PFSK-1 (cell line): ENCODE data around the gene SFI1.

Experiments used
- FOXP2 ChIP-seq: optimal IDR thresholded peaks from 2 replicates; pipeline ENCODE3; 2011; ENCODE audit warnings: borderline replicate concordance, control low read depth, inconsistent platforms; ENCODE audit not compliant: insufficient read depth; ENCODE audit errors: extremely low read length, extremely low read depth
- POLR2AphosphoS5 ChIP-seq: IDR thresholded peaks from 2 replicates; pipeline ENCODE4 v1.6.1; 2012; ENCODE audit warnings: low read depth, mild to moderate bottlenecking, control low read depth, low read length, moderate library complexity
- SIN3A ChIP-seq: IDR thresholded peaks from 2 replicates; pipeline ENCODE4 v1.6.1; 2012; ENCODE audit warnings: mild to moderate bottlenecking, low read length, moderate library complexity, borderline replicate concordance; ENCODE audit not compliant: insufficient read depth
- TAF1 ChIP-seq: IDR thresholded peaks from 2 replicates; pipeline ENCODE4 v1.6.1; 2012; ENCODE audit warnings: low read length, control low read depth, borderline replicate concordance; ENCODE audit not compliant: insufficient read depth
- TF ChIP-seq, protein P1 (sequence below), 2 experiments: IDR thresholded peaks; 2 replicates each; pipeline versions ENCODE4 v1.6.1 to v1.8.0; 2011 to 2012; ENCODE audit warnings: low read depth in 2 of 2, low read length in 2 of 2, control low read depth in 1 of 2, inconsistent platforms in 1 of 2, mild to moderate bottlenecking in 1 of 2, moderate library complexity in 1 of 2; ENCODE audit not compliant: insufficient read depth in 1 of 2

Gene SFI1

DNA sequence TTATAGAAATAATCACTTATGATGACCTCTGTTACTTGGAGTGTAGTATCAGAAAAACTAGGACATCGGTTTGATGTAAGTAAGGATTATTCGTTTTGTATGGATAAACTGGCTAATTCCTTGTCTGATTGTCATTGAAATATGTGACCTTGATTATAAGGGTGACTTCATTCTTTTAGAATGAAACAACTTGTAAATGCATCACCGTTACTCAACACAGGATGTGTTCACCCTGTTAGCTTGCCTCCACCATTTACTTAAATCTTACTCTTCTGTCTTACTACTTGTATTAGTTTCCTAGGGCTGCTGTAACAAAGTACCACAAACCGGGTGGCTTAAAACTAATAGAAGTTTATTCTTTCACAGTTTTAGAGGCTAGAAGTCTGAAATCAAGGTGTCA is 7.9 kb downstream of the SFI1 start:
- TF ChIP-seq SIN3A (no peak), TAF1 (no peak), POLR2AphosphoS5 (no peak), FOXP2 (no peak)
- TF ChIP-seq, protein P1, sequence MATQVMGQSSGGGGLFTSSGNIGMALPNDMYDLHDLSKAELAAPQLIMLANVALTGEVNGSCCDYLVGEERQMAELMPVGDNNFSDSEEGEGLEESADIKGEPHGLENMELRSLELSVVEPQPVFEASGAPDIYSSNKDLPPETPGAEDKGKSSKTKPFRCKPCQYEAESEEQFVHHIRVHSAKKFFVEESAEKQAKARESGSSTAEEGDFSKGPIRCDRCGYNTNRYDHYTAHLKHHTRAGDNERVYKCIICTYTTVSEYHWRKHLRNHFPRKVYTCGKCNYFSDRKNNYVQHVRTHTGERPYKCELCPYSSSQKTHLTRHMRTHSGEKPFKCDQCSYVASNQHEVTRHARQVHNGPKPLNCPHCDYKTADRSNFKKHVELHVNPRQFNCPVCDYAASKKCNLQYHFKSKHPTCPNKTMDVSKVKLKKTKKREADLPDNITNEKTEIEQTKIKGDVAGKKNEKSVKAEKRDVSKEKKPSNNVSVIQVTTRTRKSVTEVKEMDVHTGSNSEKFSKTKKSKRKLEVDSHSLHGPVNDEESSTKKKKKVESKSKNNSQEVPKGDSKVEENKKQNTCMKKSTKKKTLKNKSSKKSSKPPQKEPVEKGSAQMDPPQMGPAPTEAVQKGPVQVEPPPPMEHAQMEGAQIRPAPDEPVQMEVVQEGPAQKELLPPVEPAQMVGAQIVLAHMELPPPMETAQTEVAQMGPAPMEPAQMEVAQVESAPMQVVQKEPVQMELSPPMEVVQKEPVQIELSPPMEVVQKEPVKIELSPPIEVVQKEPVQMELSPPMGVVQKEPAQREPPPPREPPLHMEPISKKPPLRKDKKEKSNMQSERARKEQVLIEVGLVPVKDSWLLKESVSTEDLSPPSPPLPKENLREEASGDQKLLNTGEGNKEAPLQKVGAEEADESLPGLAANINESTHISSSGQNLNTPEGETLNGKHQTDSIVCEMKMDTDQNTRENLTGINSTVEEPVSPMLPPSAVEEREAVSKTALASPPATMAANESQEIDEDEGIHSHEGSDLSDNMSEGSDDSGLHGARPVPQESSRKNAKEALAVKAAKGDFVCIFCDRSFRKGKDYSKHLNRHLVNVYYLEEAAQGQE (IDR thresholded peaks at IDR 0.05; ENCODE audit: insufficient read depth in 1 of 2, low read depth in 2 of 2, low read length in 2 of 2) = no peak

DNA sequence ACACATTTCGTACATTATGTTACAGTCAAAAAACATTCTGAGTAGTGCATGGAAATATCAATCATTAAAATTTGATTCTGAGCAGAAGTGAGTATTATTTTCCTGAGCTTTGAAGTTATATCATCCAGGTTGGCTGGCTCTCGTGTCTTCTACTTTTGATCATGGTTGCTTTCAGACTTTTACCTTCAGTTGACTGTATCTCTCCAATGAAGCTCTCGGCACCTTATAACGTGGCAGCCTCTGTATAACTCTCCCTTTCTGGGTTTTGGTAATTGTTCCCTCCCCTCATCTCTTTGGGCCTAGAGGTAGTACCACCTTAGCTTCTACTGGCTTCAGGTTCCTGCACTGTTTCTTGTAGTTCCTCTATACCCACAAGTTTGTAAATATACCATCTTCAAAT is 12.2 kb downstream of the SFI1 start:
- TF ChIP-seq TAF1 (no peak), POLR2AphosphoS5 (no peak), SIN3A (no peak), FOXP2 (no peak)
- TF ChIP-seq, protein P1 (IDR thresholded peaks at IDR 0.05; ENCODE audit: insufficient read depth in 1 of 2, low read depth in 2 of 2, low read length in 2 of 2) = no peak

DNA sequence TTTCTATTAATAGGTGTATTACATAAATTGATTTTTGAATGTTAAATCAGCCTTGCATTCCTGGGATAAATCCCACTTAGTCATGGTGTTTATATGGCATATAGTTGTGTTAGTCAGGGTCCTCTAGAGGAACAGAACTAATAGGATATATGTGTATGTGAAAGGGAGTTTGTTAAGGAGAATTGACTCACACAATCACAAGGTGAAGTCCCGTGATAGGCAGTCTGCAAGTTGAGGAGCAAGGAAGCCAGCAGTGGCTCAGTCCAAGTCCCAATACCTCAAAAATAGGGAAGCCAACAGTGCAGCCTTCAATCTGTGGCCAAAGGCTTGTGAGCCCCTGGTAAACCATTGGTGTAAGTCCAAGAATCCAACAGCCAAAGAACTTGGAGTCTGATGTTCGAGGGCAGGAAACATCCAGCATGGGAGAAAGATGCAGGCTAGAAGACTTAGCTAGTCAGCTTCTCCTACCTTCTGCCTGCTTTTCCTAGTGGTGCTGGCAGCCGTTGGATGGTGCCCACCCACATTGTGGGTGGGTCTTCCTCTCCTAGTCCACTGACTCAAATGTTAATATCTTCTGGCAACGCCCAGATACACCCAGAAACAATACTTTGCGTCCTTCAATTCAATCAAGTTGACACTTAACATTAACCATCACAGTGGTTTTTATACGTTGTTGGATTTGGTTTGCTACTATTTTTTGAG is 12.9 kb downstream of the SFI1 start:
- TF ChIP-seq, protein P1 (IDR thresholded peaks at IDR 0.05; ENCODE audit: insufficient read depth in 1 of 2, low read depth in 2 of 2, low read length in 2 of 2) = no peak
- no peak for TF ChIP-seq SIN3A
- no peak for TF ChIP-seq TAF1
- TF ChIP-seq FOXP2 = no peak
- TF ChIP-seq POLR2AphosphoS5 = no peak

DNA sequence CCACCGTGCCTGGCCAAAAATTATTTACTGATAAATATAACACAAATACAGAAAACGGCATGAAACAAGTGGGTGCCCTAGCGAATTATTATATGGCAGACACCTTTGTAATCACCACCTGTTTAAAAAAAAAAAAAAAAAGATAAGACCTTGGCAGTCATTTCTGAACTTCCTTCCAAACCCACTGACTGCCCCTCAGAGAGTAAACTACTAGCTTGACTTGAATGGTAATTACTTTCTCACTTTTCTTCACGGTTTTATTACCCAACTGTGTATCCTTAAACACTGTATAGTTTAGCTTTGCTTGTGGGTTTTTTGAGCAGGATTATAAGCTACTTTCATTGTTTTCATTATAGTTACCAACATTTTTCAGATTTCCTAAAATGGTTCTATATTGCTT is 23.7 kb downstream of the SFI1 start:
- TF ChIP-seq TAF1 (no peak), SIN3A (no peak), FOXP2 (no peak), POLR2AphosphoS5 (no peak)
- TF ChIP-seq, protein P1 (IDR thresholded peaks at IDR 0.05; ENCODE audit: insufficient read depth in 1 of 2, low read depth in 2 of 2, low read length in 2 of 2) = no peak
